Left lung (tissue), 10 donors: ENCODE measurements around the gene CALR3. TPM values are rescaled to one million over a fixed set of nuclear protein-coding genes. Genes with fewer than 3 reads are reported as not detected.

Source experiments
- ATAC-seq: fragments of 200-7000 bp; cut with Tn5 transposase; one replicate; pipeline ENCODE4 v1.9.1; 2020; ENCODE audit warnings: moderate library complexity
- DNase-seq, 4 donors: peaks; one replicate each; pipeline ENCODE4 v3.0.0-alpha.2; 2013 to 2020
- H3K27ac ChIP-seq, 2 donors: fragments of 200-600 bp; sonication (generic) in 1 of 2; one replicate each; pipeline versions ENCODE4 v1.5.0 to v1.8.0; 2020 to 2021
- H3K27me3 ChIP-seq, 2 donors: fragments of 200-600 bp; sonication (generic) in 1 of 2; one replicate each; pipeline versions ENCODE4 v1.5.0 to v1.8.0; 2020 to 2021
- H3K36me3 ChIP-seq, 2 donors: fragments of 200-600 bp; sonication (generic) in 1 of 2; one replicate each; pipeline versions ENCODE4 v1.5.0 to v1.8.0; 2020 to 2021
- H3K4me1 ChIP-seq, 2 donors: fragments of 200-600 bp; one replicate each; pipeline ENCODE4 v1.8.0; 2021
- H3K4me3 ChIP-seq, 2 donors: fragments of 200-600 bp; sonication (generic) in 1 of 2; one replicate each; pipeline versions ENCODE4 v1.5.0 to v1.8.0; 2020 to 2021; ENCODE audit warnings: mild to moderate bottlenecking in 1 of 2
- H3K9me3 ChIP-seq, 2 donors: fragments of 200-600 bp; sonication (generic) in 1 of 2; one replicate each; pipeline versions ENCODE4 v1.5.0 to v1.8.0; 2020 to 2021
- intact Hi-C, 2 donors: fragments of 100-400 bp; cut with DNase I; formaldehyde crosslinking; loops; one replicate each; pipeline versions ENCODE4 v1.11.2 to v1.14.2; 2022
- polyA plus RNA-seq, 6 donors: library from polyadenylated mRNA; unstranded; fragments of 120-200 nt; gene quantifications; one replicate each; pipeline ENCODE4 v1.2.1, GENCODE V29; 2013; ENCODE audit not compliant: insufficient read length in 6 of 6
- total RNA-seq, 2 donors: library from RNA; stranded (reverse); fragmentation: NEBNext Ultra II Directional; extraction: Animal tissue kit (Norgen Biotek cat#: 25700); gene quantifications; one replicate each; pipeline ENCODE4 v1.2.1, GENCODE V29; 2021
- TF ChIP-seq, protein P1 (sequence below), 2 donors: fragments of 200-600 bp; sonication (generic) in 1 of 2; IDR thresholded peaks; one replicate each; pipeline versions ENCODE4 v1.5.0 to v1.8.0; 2021; ENCODE audit warnings: antibody characterized with exemption in 2 of 2
- donor health status: DM: no; HTN: yes; CAD: no.
- donor health status: DM: no; HTN: no; CAD: no.

Gene CALR3
- total and polyA plus RNA-seq, 8 donors, result 0.26 TPM; not detected in 7

DNA sequence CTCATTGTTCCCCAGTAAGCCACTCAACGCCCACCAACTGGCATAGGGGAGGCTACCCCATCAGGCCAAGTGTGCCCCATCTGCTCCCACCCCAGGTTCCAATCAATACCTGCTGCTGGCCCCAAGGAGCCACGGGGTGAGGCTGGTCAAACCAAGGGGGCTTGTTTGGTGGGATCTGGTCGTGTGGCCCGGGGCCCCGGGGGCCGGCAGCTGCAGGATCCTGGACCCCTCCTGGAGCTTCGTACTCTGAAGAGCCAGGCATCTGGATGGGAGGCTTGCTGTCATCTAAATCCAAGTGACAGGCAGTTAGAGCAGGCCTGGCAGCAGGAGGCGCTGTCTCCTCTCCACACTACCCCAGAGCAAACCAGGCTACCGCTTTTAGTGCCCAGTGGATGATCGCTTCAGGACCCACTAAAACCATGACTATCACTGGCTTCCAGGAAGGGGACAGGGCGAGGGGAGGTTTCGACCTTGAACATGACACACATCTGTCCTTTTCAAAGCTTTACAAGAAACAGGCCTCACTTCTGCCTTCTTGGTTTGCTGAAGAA is 32.1 kb upstream of the CALR3 start:
- no peak for ATAC-seq
- DNase-seq, result no peak
- intact Hi-C loops, result no loop called here

GRCh38 chr19:16527334-16527935 is 31.5 kb upstream of the CALR3 start:
- TF ChIP-seq, protein P1, sequence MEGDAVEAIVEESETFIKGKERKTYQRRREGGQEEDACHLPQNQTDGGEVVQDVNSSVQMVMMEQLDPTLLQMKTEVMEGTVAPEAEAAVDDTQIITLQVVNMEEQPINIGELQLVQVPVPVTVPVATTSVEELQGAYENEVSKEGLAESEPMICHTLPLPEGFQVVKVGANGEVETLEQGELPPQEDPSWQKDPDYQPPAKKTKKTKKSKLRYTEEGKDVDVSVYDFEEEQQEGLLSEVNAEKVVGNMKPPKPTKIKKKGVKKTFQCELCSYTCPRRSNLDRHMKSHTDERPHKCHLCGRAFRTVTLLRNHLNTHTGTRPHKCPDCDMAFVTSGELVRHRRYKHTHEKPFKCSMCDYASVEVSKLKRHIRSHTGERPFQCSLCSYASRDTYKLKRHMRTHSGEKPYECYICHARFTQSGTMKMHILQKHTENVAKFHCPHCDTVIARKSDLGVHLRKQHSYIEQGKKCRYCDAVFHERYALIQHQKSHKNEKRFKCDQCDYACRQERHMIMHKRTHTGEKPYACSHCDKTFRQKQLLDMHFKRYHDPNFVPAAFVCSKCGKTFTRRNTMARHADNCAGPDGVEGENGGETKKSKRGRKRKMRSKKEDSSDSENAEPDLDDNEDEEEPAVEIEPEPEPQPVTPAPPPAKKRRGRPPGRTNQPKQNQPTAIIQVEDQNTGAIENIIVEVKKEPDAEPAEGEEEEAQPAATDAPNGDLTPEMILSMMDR (IDR thresholded peaks at IDR 0.05), result no peak
- Histone ChIP-seq H3K36me3 (peaks cover 0 to 100% of the 10 kb centered on the region in 2 donors), H3K4me3 (no peak overlapping the region), H3K4me1 (no peaks in the 10 kb centered on the region), H3K27me3 (no peaks in the 10 kb centered on the region), H3K27ac (no peak overlapping the region), H3K9me3 (no peaks in the 10 kb centered on the region)
- DNase-seq (no peak), ATAC-seq (no peak)
- intact Hi-C loops, result no loop called here

More for the DNA sequence above, 32.1 kb upstream of the CALR3 start:
- TF ChIP-seq, protein P1 (IDR thresholded peaks at IDR 0.05), result no peak
- Histone ChIP-seq H3K27me3 (no peaks in the 10 kb centered on the region), H3K9me3 (no peaks in the 10 kb centered on the region), H3K4me3 (no peak overlapping the region), H3K36me3 (peaks cover 0 to 100% of the 10 kb centered on the region in 2 donors), H3K27ac (no peak overlapping the region), H3K4me1 (no peaks in the 10 kb centered on the region)

DNA sequence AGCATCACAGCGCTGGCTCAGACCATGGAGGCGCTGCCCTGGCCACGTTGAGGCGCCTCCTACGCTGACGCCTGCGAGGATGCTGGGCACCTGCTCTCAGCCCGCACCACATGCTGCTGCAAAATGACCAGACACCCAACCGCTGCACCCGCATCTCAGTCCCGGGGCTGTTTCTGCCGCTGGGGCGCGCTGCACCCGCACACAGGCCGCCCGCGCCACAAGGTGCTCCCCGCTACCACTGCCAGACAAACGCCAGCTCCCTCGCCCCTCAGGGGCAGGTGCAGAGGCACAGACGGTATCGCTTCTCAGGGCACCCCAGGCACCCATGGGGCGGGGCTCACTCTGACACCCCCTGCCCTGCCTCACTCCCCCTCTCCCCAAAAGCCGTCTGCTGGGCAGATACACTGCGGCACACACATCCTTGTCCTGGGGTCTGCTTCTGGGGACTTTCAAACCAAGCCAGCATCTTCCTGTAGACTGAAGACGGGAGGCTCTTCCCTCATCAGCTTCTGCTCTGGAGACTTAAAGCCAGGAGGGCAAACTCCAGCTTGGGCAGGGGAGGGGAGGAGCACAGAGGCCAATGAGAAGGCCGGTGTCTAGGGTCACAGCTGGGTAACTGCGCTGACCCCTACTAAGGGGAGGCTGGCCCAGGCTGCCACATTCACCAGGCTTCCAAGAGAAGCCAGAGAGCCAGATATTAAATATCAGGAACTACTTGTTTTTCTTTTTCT is 29.9 kb upstream of the CALR3 start:
- ATAC-seq, result no peak

GRCh38 chr19:16524991-16525734 is 29.2 kb upstream of the CALR3 start:
- Histone ChIP-seq H3K4me3 (no peak overlapping the region), H3K9me3 (no peaks in the 10 kb centered on the region), H3K27me3 (no peaks in the 10 kb centered on the region), H3K27ac (no peak overlapping the region), H3K4me1 (no peaks in the 10 kb centered on the region), H3K36me3 (peaks cover under 1 to 100% of the 10 kb centered on the region in 2 donors)
- DNase-seq (peak in 1 of 4 donors; percentile 84), ATAC-seq (no peak)
- TF ChIP-seq, protein P1 (IDR thresholded peaks at IDR 0.05), result no peak
- intact Hi-C loops, result no loop called here

More for the DNA sequence above, 29.9 kb upstream of the CALR3 start:
- H3K27me3 ChIP-seq, result no peaks in the 10 kb centered on the region
- H3K9me3 ChIP-seq, result no peaks in the 10 kb centered on the region
- TF ChIP-seq, protein P1 (IDR thresholded peaks at IDR 0.05), result no peak
- peaks cover 0 to 100% of the 10 kb centered on the region in 2 donors for H3K36me3 ChIP-seq
- H3K4me3 ChIP-seq, result no peak overlapping the region
- intact Hi-C loops, result no loop called here
- H3K4me1 ChIP-seq, result no peaks in the 10 kb centered on the region
- no peak for DNase-seq
- no peak overlapping the region for H3K27ac ChIP-seq
